GM20000 (cell line): Measurements from ENCODE around the gene PHC3.

Experiments
- DNase-seq: peaks from one replicate; pipeline ENCODE4 v3.0.0; 2012; ENCODE audit warnings: low spot score
- TF ChIP-seq, protein P1 (sequence below): IDR thresholded peaks from 2 replicates; pipeline ENCODE4 v1.5.1; 2012; ENCODE audit warnings: mild to moderate bottlenecking, control low read depth; ENCODE audit errors: extremely low read depth, missing control alignments

Gene PHC3, protein sequence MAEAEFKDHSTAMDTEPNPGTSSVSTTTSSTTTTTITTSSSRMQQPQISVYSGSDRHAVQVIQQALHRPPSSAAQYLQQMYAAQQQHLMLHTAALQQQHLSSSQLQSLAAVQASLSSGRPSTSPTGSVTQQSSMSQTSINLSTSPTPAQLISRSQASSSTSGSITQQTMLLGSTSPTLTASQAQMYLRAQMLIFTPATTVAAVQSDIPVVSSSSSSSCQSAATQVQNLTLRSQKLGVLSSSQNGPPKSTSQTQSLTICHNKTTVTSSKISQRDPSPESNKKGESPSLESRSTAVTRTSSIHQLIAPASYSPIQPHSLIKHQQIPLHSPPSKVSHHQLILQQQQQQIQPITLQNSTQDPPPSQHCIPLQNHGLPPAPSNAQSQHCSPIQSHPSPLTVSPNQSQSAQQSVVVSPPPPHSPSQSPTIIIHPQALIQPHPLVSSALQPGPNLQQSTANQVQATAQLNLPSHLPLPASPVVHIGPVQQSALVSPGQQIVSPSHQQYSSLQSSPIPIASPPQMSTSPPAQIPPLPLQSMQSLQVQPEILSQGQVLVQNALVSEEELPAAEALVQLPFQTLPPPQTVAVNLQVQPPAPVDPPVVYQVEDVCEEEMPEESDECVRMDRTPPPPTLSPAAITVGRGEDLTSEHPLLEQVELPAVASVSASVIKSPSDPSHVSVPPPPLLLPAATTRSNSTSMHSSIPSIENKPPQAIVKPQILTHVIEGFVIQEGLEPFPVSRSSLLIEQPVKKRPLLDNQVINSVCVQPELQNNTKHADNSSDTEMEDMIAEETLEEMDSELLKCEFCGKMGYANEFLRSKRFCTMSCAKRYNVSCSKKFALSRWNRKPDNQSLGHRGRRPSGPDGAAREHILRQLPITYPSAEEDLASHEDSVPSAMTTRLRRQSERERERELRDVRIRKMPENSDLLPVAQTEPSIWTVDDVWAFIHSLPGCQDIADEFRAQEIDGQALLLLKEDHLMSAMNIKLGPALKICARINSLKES

GRCh38 chr3:170180908-170181885 lies at the start of gene PHC3:
PHC3 (minus strand) TSS chr3:170181733; CDS start chr3:170181715, 18 bp downstream.
- TF ChIP-seq, protein P1, sequence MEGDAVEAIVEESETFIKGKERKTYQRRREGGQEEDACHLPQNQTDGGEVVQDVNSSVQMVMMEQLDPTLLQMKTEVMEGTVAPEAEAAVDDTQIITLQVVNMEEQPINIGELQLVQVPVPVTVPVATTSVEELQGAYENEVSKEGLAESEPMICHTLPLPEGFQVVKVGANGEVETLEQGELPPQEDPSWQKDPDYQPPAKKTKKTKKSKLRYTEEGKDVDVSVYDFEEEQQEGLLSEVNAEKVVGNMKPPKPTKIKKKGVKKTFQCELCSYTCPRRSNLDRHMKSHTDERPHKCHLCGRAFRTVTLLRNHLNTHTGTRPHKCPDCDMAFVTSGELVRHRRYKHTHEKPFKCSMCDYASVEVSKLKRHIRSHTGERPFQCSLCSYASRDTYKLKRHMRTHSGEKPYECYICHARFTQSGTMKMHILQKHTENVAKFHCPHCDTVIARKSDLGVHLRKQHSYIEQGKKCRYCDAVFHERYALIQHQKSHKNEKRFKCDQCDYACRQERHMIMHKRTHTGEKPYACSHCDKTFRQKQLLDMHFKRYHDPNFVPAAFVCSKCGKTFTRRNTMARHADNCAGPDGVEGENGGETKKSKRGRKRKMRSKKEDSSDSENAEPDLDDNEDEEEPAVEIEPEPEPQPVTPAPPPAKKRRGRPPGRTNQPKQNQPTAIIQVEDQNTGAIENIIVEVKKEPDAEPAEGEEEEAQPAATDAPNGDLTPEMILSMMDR: no peak

DNA sequence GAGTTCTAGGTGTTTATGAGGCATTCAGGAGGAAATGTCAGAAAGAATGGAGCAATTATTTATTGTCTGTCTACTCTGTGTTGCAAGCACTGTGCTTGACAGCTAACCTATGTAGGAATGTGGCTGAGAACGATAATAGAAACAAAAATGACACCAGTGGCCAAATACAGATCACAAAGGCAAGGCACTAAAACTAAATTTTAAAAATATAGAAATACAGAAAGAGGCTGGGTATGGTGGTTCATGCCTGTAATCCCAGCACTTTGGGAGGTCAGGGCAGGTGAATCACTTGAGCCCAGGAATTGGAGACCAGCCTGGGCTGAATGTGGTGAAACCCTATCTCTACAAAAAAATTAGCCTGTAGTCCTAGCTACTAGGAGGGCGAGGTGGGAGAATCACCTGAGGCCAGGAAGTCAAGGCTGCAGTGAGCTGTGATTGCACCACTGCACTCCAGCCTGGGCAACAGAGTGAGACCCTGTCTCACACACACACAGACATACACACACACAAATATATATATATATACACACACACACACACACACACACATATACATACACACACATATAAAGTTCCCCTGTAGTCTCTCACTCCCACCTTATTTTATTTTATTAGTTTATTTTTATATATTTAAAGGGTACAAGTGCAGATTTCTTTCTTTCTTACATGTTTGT lies 46.7 kb upstream of the PHC3 start:
- TF ChIP-seq, protein P1: no peak
- DNase-seq: no peak

More at GRCh38 chr3:170180908-170181885, at the start of gene PHC3:
- DNase-seq: peak; percentile 96

GRCh38 chr3:170226426-170226960 lies 45.0 kb upstream of the PHC3 start:
- TF ChIP-seq, protein P1: no peak
- no peak for DNase-seq

DNA sequence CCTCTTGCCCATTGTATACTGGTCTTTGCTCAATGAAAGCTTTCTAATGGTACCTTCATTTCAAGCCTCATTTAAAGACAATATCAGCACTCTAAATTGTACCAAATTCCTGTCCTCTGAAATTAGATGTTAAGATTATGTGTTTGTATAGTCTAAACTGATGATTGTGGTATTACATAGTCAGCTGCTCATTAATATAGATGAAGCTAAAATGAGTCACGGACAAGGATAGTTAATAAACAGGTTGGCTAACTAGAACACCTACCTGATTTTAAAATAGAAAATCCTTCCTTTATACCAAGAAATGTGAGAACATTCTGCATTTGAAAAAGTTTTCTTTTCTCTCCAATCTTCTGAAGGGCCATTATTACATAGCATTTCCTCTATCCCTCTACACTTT lies 43.6 kb upstream of the PHC3 start:
- no peak for DNase-seq
- TF ChIP-seq, protein P1: no peak

GRCh38 chr3:170222647-170223541 lies 41.4 kb upstream of the PHC3 start:
- TF ChIP-seq, protein P1: no peak
- peak; percentile 63 for DNase-seq
